ENCODE results near the gene UTF1.

DNA sequence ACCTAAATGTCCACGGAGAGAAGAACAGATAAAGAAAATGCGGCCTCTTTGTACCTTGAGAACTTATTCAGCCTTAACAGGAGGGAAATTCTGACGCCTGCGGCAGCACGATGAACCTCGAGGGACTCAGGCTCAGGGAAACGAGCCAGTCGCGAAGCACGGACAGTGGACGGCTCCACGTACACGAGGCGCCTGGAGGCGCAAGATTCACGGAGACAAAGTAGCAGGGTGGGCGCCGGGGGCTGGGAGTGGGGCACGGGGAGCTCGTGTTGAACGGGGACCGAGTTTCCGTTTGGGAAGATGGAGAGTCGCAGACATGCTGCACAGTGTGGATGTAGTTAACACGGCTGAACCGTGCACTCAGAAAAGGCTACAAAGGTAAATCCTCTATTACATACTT, 13.2 kb upstream of the UTF1 start:
- TF ChIP-seq, protein P1, sequence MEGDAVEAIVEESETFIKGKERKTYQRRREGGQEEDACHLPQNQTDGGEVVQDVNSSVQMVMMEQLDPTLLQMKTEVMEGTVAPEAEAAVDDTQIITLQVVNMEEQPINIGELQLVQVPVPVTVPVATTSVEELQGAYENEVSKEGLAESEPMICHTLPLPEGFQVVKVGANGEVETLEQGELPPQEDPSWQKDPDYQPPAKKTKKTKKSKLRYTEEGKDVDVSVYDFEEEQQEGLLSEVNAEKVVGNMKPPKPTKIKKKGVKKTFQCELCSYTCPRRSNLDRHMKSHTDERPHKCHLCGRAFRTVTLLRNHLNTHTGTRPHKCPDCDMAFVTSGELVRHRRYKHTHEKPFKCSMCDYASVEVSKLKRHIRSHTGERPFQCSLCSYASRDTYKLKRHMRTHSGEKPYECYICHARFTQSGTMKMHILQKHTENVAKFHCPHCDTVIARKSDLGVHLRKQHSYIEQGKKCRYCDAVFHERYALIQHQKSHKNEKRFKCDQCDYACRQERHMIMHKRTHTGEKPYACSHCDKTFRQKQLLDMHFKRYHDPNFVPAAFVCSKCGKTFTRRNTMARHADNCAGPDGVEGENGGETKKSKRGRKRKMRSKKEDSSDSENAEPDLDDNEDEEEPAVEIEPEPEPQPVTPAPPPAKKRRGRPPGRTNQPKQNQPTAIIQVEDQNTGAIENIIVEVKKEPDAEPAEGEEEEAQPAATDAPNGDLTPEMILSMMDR (IDR thresholded peaks at IDR 0.05): no peak
- TF ChIP-seq POLR2A (IDR thresholded peaks at IDR 0.05): no peak

All from esophagus squamous epithelium (tissue), 4 donors.